Measurements from ENCODE around the gene KRT35. TPM values are rescaled to one million over a fixed set of nuclear protein-coding genes. Genes with fewer than 3 reads are reported as not detected.

The KRT35 gene
- total and polyA plus RNA-seq, 10 of the 15 experiments (the other 5 are each of a cell fraction or from before 2014, with no cell fraction given), result not detected

- TF ChIP-seq, protein P1, sequence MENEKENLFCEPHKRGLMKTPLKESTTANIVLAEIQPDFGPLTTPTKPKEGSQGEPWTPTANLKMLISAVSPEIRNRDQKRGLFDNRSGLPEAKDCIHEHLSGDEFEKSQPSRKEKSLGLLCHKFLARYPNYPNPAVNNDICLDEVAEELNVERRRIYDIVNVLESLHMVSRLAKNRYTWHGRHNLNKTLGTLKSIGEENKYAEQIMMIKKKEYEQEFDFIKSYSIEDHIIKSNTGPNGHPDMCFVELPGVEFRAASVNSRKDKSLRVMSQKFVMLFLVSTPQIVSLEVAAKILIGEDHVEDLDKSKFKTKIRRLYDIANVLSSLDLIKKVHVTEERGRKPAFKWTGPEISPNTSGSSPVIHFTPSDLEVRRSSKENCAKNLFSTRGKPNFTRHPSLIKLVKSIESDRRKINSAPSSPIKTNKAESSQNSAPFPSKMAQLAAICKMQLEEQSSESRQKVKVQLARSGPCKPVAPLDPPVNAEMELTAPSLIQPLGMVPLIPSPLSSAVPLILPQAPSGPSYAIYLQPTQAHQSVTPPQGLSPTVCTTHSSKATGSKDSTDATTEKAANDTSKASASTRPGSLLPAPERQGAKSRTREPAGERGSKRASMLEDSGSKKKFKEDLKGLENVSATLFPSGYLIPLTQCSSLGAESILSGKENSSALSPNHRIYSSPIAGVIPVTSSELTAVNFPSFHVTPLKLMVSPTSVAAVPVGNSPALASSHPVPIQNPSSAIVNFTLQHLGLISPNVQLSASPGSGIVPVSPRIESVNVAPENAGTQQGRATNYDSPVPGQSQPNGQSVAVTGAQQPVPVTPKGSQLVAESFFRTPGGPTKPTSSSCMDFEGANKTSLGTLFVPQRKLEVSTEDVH (IDR thresholded peaks at IDR 0.05; ENCODE audit: low read depth, partially characterized antibody), result no peak
- no peak for TF ChIP-seq LARP7 (IDR thresholded peaks at IDR 0.05)
- TF ChIP-seq NRF1 (conservative IDR thresholded peaks at IDR 0.05; ENCODE audit: low read depth, low read length), result no peak
- no peak for TF ChIP-seq BCL11A (IDR thresholded peaks at IDR 0.05; ENCODE audit: low read depth, low read length)
These were observed 16.3 kb downstream of the KRT35 start (continued) for GRCh38 chr17:41464682-41465081.

DNA sequence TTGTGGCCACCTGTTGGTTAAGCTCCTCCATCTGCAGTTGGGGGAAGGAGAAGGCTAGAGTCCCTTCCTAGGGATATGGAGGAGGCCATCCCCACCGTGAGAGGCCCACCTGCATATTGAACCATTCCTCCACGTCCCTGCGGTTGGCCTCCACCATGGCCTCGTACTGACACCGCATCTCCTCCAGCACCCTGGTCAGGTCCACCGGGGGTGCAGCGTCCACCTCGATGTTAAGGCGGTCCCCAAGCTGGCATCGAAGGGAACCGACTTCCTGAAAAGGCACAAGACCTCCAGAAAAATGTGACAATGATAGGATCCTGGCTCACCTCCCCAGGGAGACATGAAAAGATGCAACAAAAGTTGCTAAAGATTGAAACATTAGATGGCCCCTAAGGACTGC, 16.8 kb downstream of the KRT35 start:
- Histone ChIP-seq H3K9ac (ENCODE audit: control insufficient read depth, insufficient read depth, low read length) (no peak overlapping the region), H3K9me3 (replicated peaks; ENCODE audit: control insufficient read depth, insufficient read depth, low read length) (no peaks in the 10 kb centered on the region), H2AFZ (ENCODE audit: control insufficient read depth, low read depth, low read length) (no peak overlapping the region), H3K4me2 (ENCODE audit: control insufficient read depth, insufficient read depth) (no peak overlapping the region), H3K27me3 (replicated peaks in 1 of 2; ENCODE audit: control insufficient read depth in 2 of 2, insufficient read depth in 2 of 2, low read length in 1 of 2) (no peaks in the 10 kb centered on the region; a peak in 2 of 4 replicates), H3K79me2 (ENCODE audit: control insufficient read depth, insufficient read depth, low read length) (no peaks in the 10 kb centered on the region), H4K20me1 (ENCODE audit: control insufficient read depth, insufficient read depth) (no peaks in the 10 kb centered on the region), H3K4me1 (ENCODE audit: control insufficient read depth, insufficient read depth, low read length) (no peaks in the 10 kb centered on the region), H3K4me3 (no peak overlapping the region), H3K27ac (ENCODE audit: control insufficient read depth, insufficient read depth) (no peak overlapping the region), H3K36me3 (ENCODE audit: control insufficient read depth in 2 of 2, insufficient read depth in 2 of 2, low read length in 1 of 2) (no peaks in the 10 kb centered on the region)
- ATAC-seq (no peak), FAIRE-seq (no peak), DNase-seq (ENCODE audit: low read depth, low spot score) (no peak)
- ChIA-PET CTCF (no interaction called here), SMC1A (ENCODE audit: uncharacterized antibody, unreplicated experiment) (no interaction called here), POLR2A (no interaction called here), RAD21 (ENCODE audit: unreplicated experiment) (no interaction called here)
- WGBS (ENCODE audit: insufficient coverage, insufficient replicate concordance, low lambda C conversion rate, missing lambda C conversion rate), result 35% methylated on average over 11 of the region's 11 CpGs
- in situ Hi-C loops (cut with MboI), result no loop called here
- intact Hi-C loops (cut with micrococcal nuclease; ENCODE audit: unreplicated experiment), result no loop called here
- no TSS peak for BruUV-seq (replicated peaks)
- TF ChIP-seq, protein P2, sequence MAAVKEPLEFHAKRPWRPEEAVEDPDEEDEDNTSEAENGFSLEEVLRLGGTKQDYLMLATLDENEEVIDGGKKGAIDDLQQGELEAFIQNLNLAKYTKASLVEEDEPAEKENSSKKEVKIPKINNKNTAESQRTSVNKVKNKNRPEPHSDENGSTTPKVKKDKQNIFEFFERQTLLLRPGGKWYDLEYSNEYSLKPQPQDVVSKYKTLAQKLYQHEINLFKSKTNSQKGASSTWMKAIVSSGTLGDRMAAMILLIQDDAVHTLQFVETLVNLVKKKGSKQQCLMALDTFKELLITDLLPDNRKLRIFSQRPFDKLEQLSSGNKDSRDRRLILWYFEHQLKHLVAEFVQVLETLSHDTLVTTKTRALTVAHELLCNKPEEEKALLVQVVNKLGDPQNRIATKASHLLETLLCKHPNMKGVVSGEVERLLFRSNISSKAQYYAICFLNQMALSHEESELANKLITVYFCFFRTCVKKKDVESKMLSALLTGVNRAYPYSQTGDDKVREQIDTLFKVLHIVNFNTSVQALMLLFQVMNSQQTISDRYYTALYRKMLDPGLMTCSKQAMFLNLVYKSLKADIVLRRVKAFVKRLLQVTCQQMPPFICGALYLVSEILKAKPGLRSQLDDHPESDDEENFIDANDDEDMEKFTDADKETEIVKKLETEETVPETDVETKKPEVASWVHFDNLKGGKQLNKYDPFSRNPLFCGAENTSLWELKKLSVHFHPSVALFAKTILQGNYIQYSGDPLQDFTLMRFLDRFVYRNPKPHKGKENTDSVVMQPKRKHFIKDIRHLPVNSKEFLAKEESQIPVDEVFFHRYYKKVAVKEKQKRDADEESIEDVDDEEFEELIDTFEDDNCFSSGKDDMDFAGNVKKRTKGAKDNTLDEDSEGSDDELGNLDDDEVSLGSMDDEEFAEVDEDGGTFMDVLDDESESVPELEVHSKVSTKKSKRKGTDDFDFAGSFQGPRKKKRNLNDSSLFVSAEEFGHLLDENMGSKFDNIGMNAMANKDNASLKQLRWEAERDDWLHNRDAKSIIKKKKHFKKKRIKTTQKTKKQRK (IDR thresholded peaks at IDR 0.05; ENCODE audit: low read depth, low read length), result no peak
- no peak for TF ChIP-seq E2F4 (IDR thresholded peaks at IDR 0.05; ENCODE audit: low read depth, low read length)
- TF ChIP-seq SMAD1 (IDR thresholded peaks at IDR 0.05; ENCODE audit: low read depth, partially characterized antibody), result no peak
- no peak for TF ChIP-seq EED (IDR thresholded peaks at IDR 0.05; ENCODE audit: low read depth)
- no peak for TF ChIP-seq ZNF384 (IDR thresholded peaks at IDR 0.05; ENCODE audit: borderline replicate concordance, low read depth, low read length)
- TF ChIP-seq WRNIP1 (IDR thresholded peaks at IDR 0.05; ENCODE audit: borderline replicate concordance, low read depth, low read length), result no peak
- no peak for TF ChIP-seq TCF12 (IDR thresholded peaks at IDR 0.05; ENCODE audit: low read depth, low read length)
- TF ChIP-seq, protein P3, sequence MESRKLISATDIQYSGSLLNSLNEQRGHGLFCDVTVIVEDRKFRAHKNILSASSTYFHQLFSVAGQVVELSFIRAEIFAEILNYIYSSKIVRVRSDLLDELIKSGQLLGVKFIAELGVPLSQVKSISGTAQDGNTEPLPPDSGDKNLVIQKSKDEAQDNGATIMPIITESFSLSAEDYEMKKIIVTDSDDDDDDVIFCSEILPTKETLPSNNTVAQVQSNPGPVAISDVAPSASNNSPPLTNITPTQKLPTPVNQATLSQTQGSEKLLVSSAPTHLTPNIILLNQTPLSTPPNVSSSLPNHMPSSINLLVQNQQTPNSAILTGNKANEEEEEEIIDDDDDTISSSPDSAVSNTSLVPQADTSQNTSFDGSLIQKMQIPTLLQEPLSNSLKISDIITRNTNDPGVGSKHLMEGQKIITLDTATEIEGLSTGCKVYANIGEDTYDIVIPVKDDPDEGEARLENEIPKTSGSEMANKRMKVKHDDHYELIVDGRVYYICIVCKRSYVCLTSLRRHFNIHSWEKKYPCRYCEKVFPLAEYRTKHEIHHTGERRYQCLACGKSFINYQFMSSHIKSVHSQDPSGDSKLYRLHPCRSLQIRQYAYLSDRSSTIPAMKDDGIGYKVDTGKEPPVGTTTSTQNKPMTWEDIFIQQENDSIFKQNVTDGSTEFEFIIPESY (IDR thresholded peaks at IDR 0.05), result no peak
- TF ChIP-seq SUPT20H (IDR thresholded peaks at IDR 0.05; ENCODE audit: borderline replicate concordance, control insufficient read depth, low read depth, low read length), result no peak
- TF ChIP-seq CEBPB (IDR thresholded peaks at IDR 0.05; ENCODE audit: borderline replicate concordance in 1 of 2, low read depth in 2 of 2, low read length in 2 of 2), result no peak

Measured in GM12878 (cell line).